GM21515 (cell line): ENCODE results near the gene RHBDD1.
"Not testable (repeated sequence)": the region's sequence is repeated elsewhere in the genome, so short reads cannot be mapped to it uniquely, and the experiment has no call there.

Experiments
- ATAC-seq: cut with Tn5 transposase; IDR thresholded peaks from one replicate; pipeline ENCODE4 v1.9.1; 2021; ENCODE audit not compliant: unreplicated experiment

RHBDD1 gene

GRCh38 chr2:226839951-226840350, 4.1 kb downstream of the RHBDD1 start:
- no peak for ATAC-seq

- not testable (repeated sequence) for ATAC-seq
Measured at GRCh38 chr2:226843001-226843400, 7.1 kb downstream of the RHBDD1 start.

- peak; percentile 69 for ATAC-seq
Measured at GRCh38 chr2:226845386-226846116, 9.7 kb downstream of the RHBDD1 start.

GRCh38 chr2:226847090-226847489, 11.2 kb downstream of the RHBDD1 start:
- ATAC-seq = no peak

GRCh38 chr2:226847511-226847910, 11.7 kb downstream of the RHBDD1 start:
- no peak for ATAC-seq

GRCh38 chr2:226849349-226849748, 13.5 kb downstream of the RHBDD1 start:
- ATAC-seq = no peak

- ATAC-seq = no peak
Measured at GRCh38 chr2:226850024-226850423, 14.2 kb downstream of the RHBDD1 start.

- ATAC-seq = no peak
Measured at GRCh38 chr2:226855787-226856186, 19.9 kb downstream of the RHBDD1 start.

- ATAC-seq = no peak
Measured at GRCh38 chr2:226860087-226860486, 24.2 kb downstream of the RHBDD1 start.

- ATAC-seq = peak; percentile 80
Measured at GRCh38 chr2:226862623-226863022, 26.8 kb downstream of the RHBDD1 start.

- ATAC-seq = no peak
Measured at GRCh38 chr2:226865273-226865672, 29.4 kb downstream of the RHBDD1 start.

GRCh38 chr2:226865710-226866109, 29.9 kb downstream of the RHBDD1 start:
- no peak for ATAC-seq

GRCh38 chr2:226868331-226869162, 32.7 kb downstream of the RHBDD1 start:
- no peak for ATAC-seq

GRCh38 chr2:226869371-226869770, 33.5 kb downstream of the RHBDD1 start:
- no peak for ATAC-seq

GRCh38 chr2:226873051-226873620, 37.3 kb downstream of the RHBDD1 start:
- ATAC-seq = no peak

- ATAC-seq = no peak
Measured at GRCh38 chr2:226873826-226874225, 38.0 kb downstream of the RHBDD1 start.

- ATAC-seq = no peak
Measured at GRCh38 chr2:226874749-226875148, 38.9 kb downstream of the RHBDD1 start.

GRCh38 chr2:226875438-226876225, 39.8 kb downstream of the RHBDD1 start:
- no peak for ATAC-seq

GRCh38 chr2:226877491-226877890, 41.6 kb downstream of the RHBDD1 start:
- ATAC-seq = no peak

GRCh38 chr2:226881287-226881686, 45.4 kb downstream of the RHBDD1 start:
- no peak for ATAC-seq

GRCh38 chr2:226882606-226883005, 46.8 kb downstream of the RHBDD1 start:
- ATAC-seq = no peak
